ENCODE data around the gene SDCBP2.

- TF ChIP-seq CTCF (IDR thresholded peaks at IDR 0.05) (no peak), POLR2A (IDR thresholded peaks at IDR 0.05) (no peak), EP300 (IDR thresholded peaks at IDR 0.05) (no peak)
These were observed 16.1 kb downstream of the SDCBP2 start for GRCh38 chr20:1312904-1313235.

Measured in ovary (tissue), 3 donors.